Esophagus (tissue), 2 donors: ENCODE data around the gene SLC37A1. TPM values are rescaled to one million over a fixed set of nuclear protein-coding genes. Genes with fewer than 3 reads are reported as not detected.

Experiments
- H3K27ac ChIP-seq, 2 donors: one replicate each; pipeline ENCODE4 v1.5.1; 2013; ENCODE audit warnings: low read depth in 2 of 2, mild to moderate bottlenecking in 2 of 2, inconsistent platforms in 1 of 2, low read length in 1 of 2, moderate library complexity in 1 of 2
- H3K27me3 ChIP-seq, 2 donors: one replicate each; pipeline ENCODE4 v1.6.1; 2013; ENCODE audit warnings: low read length in 2 of 2, control low read depth in 1 of 2, mild to moderate bottlenecking in 1 of 2; ENCODE audit not compliant: insufficient read depth in 2 of 2, control insufficient read depth in 1 of 2
- H3K36me3 ChIP-seq, 2 donors: one replicate each; pipeline ENCODE4 v1.6.1; 2013; ENCODE audit warnings: low read length in 1 of 2; ENCODE audit not compliant: control insufficient read depth in 2 of 2, insufficient read depth in 2 of 2
- H3K4me1 ChIP-seq, 2 donors: one replicate each; pipeline ENCODE4 v1.6.1; 2013; ENCODE audit warnings: low read length in 1 of 2; ENCODE audit not compliant: control insufficient read depth in 2 of 2, insufficient read depth in 2 of 2
- H3K4me3 ChIP-seq, 2 donors: one replicate each; pipeline ENCODE4 v1.5.1; 2013; ENCODE audit warnings: low read length in 2 of 2, mild to moderate bottlenecking in 2 of 2, low read depth in 1 of 2, moderate library complexity in 1 of 2
- H3K9me3 ChIP-seq, 2 donors: one replicate each; pipeline ENCODE4 v1.6.1; 2013; ENCODE audit warnings: mild to moderate bottlenecking in 2 of 2, low read depth in 1 of 2, low read length in 1 of 2, moderate library complexity in 1 of 2; ENCODE audit not compliant: control insufficient read depth in 2 of 2, insufficient read depth in 1 of 2
- WGBS, 2 donors: extraction: QIAGEN DNeasy Blood & Tissue Kit; methylation state at CpG; one replicate each; pipeline ENCODE4 v1.1.7; 2013; 5-methylcytosine and 5-hydroxymethylcytosine counted together
- polyA plus RNA-seq, 2 donors: library from polyadenylated mRNA; stranded (reverse); fragments of 200-250 nt; gene quantifications; one replicate each; pipeline ENCODE4 v1.2.3, GENCODE V29; 2013
- donor health status: healthy with polysubstance abuse.
- donor health status: Bipolar disorder and iron deficiency.

Gene SLC37A1
- polyA plus RNA-seq, 2 donors: 12.4 to 14.1 TPM

DNA sequence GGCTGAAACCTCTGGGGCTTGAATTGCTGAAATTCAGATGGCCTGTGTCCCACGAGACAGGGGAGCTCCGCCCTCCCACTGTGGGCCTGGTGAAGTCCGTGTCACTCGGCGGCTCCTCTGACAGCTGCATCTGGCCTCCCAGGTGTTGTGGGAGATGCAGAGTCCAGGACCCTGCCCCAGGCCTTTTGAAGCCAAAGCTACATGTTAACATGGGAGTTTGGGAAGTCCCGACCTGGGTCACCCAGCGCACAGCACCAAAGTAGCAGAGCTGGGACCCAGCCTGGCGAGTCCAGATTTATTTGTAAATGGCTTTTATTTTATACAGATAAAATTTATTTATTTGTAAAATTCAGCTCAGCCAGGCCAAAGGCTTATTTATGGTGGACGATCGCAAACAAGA is 28.9 kb downstream of the SLC37A1 start:
- Histone ChIP-seq H3K36me3 (peaks cover 18 to 43% of the 10 kb centered on the region in 2 donors), H3K27ac (no peak overlapping the region), H3K4me1 (no peaks in the 10 kb centered on the region), H3K27me3 (no peaks in the 10 kb centered on the region), H3K4me3 (no peak overlapping the region), H3K9me3 (no peaks in the 10 kb centered on the region)
- 82 to 89% methylated on average over 10 of the region's 10 CpGs for WGBS, 2 donors

DNA sequence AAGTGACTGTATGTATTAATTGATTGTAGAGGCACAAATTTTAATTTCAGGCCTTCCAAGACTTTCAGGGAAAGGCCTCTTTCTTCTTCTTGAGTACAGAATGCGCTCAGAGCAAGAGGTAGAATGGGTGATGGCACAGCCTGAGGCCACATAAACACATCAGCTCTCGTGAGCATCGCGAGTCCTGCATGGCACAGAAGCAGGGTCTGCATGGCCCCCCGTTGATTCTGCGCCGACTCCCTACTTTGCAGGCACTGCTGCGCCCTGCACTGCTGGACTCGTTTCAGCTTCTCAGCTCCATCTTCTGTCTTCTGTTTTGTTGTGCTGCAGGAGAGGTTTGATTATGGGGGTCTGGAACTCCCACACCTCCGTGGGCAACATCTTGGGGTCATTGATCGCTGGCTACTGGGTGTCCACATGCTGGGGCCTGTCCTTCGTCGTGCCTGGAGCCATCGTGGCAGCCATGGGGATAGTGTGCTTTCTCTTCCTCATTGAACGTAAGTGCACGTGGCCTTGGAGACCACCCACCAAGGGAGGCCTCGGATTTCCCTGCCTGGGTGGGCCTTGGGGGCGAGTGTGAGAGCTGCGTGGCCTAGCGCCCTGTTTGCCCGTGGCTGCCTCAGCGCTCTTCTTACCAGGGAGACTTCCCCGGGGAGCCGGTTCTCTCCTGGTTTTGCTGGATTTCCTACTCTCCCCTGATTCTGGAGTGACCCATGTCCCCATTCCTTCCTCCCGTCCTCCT is 29.6 kb downstream of the SLC37A1 start:
- WGBS, 2 donors: 90% methylated on average over 25 of the region's 25 CpGs
- Histone ChIP-seq H3K27me3 (no peaks in the 10 kb centered on the region), H3K4me3 (no peak overlapping the region), H3K27ac (no peak overlapping the region), H3K36me3 (peaks cover 18 to 50% of the 10 kb centered on the region in 2 donors), H3K9me3 (no peaks in the 10 kb centered on the region), H3K4me1 (no peaks in the 10 kb centered on the region)

DNA sequence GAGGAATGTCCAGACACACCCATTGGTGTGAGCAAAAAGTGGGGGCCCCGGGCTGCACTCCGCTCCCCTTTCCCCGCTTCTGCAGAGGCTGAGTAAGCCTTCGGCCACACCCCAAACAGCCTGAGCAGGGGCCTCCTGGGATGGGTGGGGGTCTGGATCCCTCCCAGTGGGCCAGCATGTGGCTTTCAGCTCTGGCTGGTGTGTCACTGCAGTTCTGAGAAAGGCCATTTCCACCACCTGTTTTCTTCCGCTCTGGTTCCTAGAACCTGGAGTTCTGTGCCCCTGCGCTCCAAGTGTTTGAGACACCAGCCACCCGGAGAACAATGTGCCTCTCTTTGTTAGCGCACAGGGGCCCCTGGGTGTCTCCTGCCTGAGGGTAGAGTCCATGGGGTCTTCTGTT is 30.9 kb downstream of the SLC37A1 start:
- Histone ChIP-seq H3K4me1 (no peaks in the 10 kb centered on the region), H3K9me3 (no peaks in the 10 kb centered on the region), H3K36me3 (peaks cover 21 to 55% of the 10 kb centered on the region in 2 donors), H3K4me3 (no peak overlapping the region), H3K27me3 (no peaks in the 10 kb centered on the region), H3K27ac (no peak overlapping the region)
- 88 to 92% methylated on average over 8 of the region's 8 CpGs for WGBS, 2 donors

DNA sequence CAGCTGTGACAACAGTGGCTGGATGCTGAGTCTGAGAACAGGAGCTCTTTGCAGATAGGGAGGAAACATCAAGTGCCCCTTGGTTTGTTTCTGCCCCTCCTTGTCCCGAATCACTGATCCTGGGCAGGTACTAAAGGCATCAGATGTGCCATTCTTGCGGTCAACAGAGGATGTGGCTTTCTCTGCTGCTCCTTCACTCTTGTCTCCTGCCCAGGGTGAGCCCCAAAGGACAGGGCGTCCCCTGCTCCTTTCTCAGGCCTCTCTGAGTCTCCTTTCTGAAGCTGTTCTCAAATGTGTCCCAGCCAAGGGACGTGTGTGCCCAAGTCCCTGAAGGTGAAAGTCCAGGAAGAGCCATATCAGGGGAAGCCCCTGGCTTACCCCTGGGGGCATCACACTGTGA is 31.7 kb downstream of the SLC37A1 start:
- 90 to 92% methylated on average over 4 of the region's 4 CpGs for WGBS, 2 donors
- H3K9me3 ChIP-seq: no peaks in the 10 kb centered on the region
- no peak overlapping the region for H3K4me3 ChIP-seq
- no peak overlapping the region for H3K27ac ChIP-seq
- peaks cover 21 to 55% of the 10 kb centered on the region in 2 donors for H3K36me3 ChIP-seq
- H3K4me1 ChIP-seq: no peaks in the 10 kb centered on the region
- H3K27me3 ChIP-seq: no peaks in the 10 kb centered on the region

DNA sequence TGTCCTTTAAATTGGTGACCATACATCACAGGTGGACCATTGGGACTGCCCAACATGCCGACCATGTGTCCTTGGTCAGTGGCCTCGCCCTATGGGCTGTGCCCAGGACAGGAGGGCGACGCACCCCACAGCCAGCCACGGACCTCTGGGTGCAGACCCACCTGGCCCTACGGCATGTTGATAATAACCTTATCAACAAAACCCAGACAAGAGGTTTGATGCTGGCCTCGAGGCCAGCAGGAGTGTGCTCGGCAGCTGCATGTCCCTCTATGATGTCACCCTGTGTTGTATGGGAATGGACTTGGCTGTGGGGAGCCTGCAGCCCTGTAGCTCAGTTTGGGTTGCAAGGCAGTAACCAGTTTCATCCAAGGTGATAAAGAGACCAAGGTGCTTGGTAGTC is 32.1 kb downstream of the SLC37A1 start:
- peaks cover 21 to 55% of the 10 kb centered on the region in 2 donors for H3K36me3 ChIP-seq
- WGBS, 2 donors: 90 to 94% methylated on average over 8 of the region's 8 CpGs
- no peaks in the 10 kb centered on the region for H3K9me3 ChIP-seq
- no peak overlapping the region for H3K27ac ChIP-seq
- no peaks in the 10 kb centered on the region for H3K4me1 ChIP-seq
- H3K4me3 ChIP-seq: no peak overlapping the region
- no peaks in the 10 kb centered on the region for H3K27me3 ChIP-seq

DNA sequence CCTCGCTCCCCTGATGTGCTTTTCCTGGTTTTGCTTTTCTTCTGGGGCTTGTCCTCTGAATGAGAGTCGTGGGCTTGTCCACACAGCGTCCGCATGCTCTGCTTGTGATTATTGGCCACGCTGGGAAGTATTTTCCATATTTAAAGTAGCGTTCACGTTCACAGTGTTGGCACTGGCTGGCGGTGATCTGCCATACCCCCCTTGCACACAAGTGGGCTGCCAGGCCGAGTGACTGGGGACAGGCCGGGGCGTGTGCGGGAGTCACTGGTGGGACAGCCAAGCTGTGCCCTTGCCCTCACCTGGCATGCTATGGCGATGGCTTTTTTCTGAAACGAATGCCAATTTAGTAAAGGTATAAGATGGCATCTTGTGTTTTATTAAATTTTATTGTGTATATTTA is 32.8 kb downstream of the SLC37A1 start:
- Histone ChIP-seq H3K4me3 (no peak overlapping the region), H3K27me3 (no peaks in the 10 kb centered on the region), H3K27ac (no peak overlapping the region), H3K36me3 (peaks cover 21 to 51% of the 10 kb centered on the region in 2 donors), H3K4me1 (no peaks in the 10 kb centered on the region), H3K9me3 (no peaks in the 10 kb centered on the region)
- WGBS, 2 donors: 83 to 94% methylated on average over 14 of the region's 14 CpGs

DNA sequence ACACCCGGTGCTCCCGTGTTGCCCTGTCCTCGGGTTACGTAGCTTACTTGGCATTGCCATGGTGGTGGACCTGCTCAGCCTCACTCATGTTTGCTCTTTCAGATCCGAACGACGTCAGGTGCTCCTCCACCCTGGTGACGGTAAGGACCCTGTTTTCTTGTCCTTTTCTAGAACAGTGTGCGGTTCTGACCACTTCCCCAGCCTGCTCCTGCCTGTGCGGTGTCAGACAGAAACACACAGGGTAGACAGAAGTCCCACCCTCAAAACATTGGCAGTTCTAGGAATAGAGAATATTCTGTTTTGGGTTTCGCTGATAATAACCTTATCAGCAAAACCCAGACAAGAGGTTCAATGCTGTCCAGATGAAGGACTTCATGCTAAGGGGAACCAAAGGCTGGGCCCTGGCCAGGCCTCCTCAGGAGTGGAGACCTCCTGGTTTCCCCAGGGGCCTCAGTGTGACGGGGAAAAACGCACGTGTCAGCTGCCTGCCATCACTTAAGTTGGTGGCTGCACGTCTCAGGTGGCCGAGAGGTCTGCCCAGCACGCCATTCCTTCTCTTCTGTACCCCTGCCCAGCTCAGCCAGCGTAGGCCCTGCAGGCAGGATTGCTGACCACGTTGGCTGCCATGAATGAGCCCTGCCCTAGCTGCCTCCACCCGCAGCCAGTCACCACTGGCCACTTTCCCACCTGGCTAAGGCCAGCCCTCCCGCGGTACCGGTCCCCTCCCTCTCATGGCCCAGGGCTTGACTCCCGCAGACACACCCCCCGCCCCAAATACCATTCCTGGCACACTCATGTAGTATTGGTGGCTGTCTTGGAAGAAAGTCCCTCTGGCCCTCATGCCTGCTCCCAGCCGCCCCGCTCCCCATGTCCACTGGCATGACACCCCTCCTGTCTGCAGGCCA is 33.6 kb downstream of the SLC37A1 start:
- no peak overlapping the region for H3K4me3 ChIP-seq
- no peaks in the 10 kb centered on the region for H3K4me1 ChIP-seq
- no peaks in the 10 kb centered on the region for H3K27me3 ChIP-seq
- H3K36me3 ChIP-seq: peaks cover 21 to 49% of the 10 kb centered on the region in 2 donors
- 89 to 94% methylated on average over 27 of the region's 27 CpGs for WGBS, 2 donors
- H3K27ac ChIP-seq: peak overlapping the region in 1 of 2 donors; percentile 18
- no peaks in the 10 kb centered on the region for H3K9me3 ChIP-seq

DNA sequence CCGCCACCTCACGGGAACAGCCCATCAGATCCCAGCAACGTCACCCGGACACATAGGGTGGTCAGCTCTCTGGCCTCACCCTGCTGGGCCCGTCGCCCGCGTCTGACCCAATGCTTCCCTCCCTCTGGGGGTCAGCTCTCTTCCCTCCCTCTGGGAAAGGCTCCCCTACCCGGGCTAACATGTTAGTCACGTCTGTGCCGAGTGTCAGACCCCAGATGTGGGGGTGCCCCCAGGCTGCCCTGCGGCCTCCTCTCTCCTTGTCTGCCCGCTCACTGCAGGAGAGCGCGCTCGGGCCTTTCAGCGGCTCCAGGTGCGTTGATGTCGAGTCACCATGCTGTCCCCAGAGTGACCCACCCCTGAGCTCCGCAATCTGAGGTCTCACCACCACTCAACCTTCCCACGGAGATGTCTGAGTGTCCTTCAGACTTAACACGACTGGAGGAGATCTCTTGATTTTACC is 34.3 kb downstream of the SLC37A1 start:
- no peak overlapping the region for H3K27ac ChIP-seq
- no peaks in the 10 kb centered on the region for H3K9me3 ChIP-seq
- H3K27me3 ChIP-seq: no peaks in the 10 kb centered on the region
- 95 to 98% methylated on average over 22 of the region's 22 CpGs for WGBS, 2 donors
- no peaks in the 10 kb centered on the region for H3K4me1 ChIP-seq
- H3K4me3 ChIP-seq: no peak overlapping the region
- H3K36me3 ChIP-seq: peaks cover 21 to 48% of the 10 kb centered on the region in 2 donors

DNA sequence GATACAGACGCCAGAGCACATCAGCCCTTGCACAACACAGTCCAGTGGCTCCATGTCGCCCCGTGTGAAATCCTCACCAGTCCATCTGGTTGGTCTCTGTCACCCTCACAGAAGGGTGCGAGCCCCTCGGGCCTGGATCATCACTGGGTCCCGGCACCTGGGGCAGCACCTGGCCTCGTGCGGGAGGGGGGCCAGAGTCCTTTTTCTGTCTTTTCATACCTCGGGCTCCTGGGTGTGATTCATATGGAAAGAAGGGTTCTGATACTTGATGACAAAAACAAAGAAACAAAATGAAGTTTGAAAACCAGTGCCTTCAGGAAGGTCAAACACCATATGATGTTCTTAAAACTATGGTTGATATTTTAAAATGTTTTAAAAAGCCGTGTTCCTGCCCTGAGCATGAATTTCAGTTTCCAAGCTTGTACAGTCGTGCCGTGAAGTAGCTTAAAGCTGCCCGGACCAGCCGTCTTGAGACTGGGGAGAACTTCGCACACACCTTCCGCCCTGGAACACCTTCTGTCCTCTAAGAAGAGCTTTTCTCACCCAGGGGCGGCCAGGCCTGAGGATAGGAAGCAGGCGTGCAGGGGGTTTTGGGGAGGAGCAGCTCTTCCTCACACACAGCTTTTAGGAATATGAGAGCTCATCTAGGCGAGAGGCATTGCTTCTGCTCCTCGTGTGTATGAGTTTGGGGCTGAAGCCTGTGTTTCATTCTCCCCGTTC is 35.2 kb downstream of the SLC37A1 start:
- WGBS, 2 donors: 85 to 90% methylated on average over 21 of the region's 21 CpGs
- Histone ChIP-seq H3K4me3 (no peak overlapping the region), H3K9me3 (no peaks in the 10 kb centered on the region), H3K27ac (no peak overlapping the region), H3K27me3 (no peaks in the 10 kb centered on the region), H3K4me1 (no peaks in the 10 kb centered on the region), H3K36me3 (peaks cover 21 to 41% of the 10 kb centered on the region in 2 donors)
